NCI-H2196 (cell line): Measurements from ENCODE around the gene CAMKK2.

Experiments
- DNase-seq: peaks from one replicate; lab custom pipeline; 2025; ENCODE audit not compliant: unreplicated experiment; lab: John Stamatoyannopoulos, UW

CAMKK2 gene

GRCh38 chr12:121248622-121249021 lies 47.9 kb downstream of the CAMKK2 start:
- DNase-seq, result no peak

GRCh38 chr12:121246893-121247557 lies 49.5 kb downstream of the CAMKK2 start:
- no peak for DNase-seq

- DNase-seq, result no peak
Observed at GRCh38 chr12:121245951-121246350, 50.6 kb downstream of the CAMKK2 start.

- no peak for DNase-seq
Observed at GRCh38 chr12:121245031-121245430, 51.5 kb downstream of the CAMKK2 start.

GRCh38 chr12:121241156-121241970 lies 55.1 kb downstream of the CAMKK2 start:
- no peak for DNase-seq

GRCh38 chr12:121240484-121241101 lies 55.9 kb downstream of the CAMKK2 start:
- DNase-seq, result no peak

GRCh38 chr12:121240062-121240420 lies 56.5 kb downstream of the CAMKK2 start:
- DNase-seq, result no peak

GRCh38 chr12:121239351-121240061 lies 57.0 kb downstream of the CAMKK2 start:
- no peak for DNase-seq

- peak; percentile 81 for DNase-seq
Observed at GRCh38 chr12:121238604-121239350, 57.7 kb downstream of the CAMKK2 start.

- DNase-seq, result no peak
Observed at GRCh38 chr12:121238086-121238485, 58.4 kb downstream of the CAMKK2 start.

GRCh38 chr12:121237415-121237814 lies 59.1 kb downstream of the CAMKK2 start:
- DNase-seq, result peak; percentile 50

GRCh38 chr12:121236776-121237175 lies 59.7 kb downstream of the CAMKK2 start:
- DNase-seq, result no peak

GRCh38 chr12:121233628-121234020 lies 62.9 kb downstream of the CAMKK2 start:
- no peak for DNase-seq

GRCh38 chr12:121232977-121233627 lies 63.4 kb downstream of the CAMKK2 start:
- no peak for DNase-seq

- DNase-seq, result no peak
Observed at GRCh38 chr12:121232163-121232562, 64.3 kb downstream of the CAMKK2 start.

- no peak for DNase-seq
Observed at GRCh38 chr12:121230538-121230907, 66.0 kb downstream of the CAMKK2 start.

- DNase-seq, result peak; percentile 46
Observed at GRCh38 chr12:121229826-121230537, 66.5 kb downstream of the CAMKK2 start.

- DNase-seq, result no peak
Observed at GRCh38 chr12:121228919-121229665, 67.4 kb downstream of the CAMKK2 start.

- DNase-seq, result peak; percentile 82
Observed at GRCh38 chr12:121227294-121227693, 69.2 kb downstream of the CAMKK2 start.
